ENCODE results near the gene ARL16. TPM values are rescaled to one million over a fixed set of nuclear protein-coding genes. Genes with fewer than 3 reads are reported as not detected.

Gene ARL16
- total and polyA plus RNA-seq, 4 donors, result 7.9 to 24.3 (median 11.3) TPM

- no peak for TF ChIP-seq CTCF (IDR thresholded peaks at IDR 0.05; ENCODE audit: low read depth, low read length, missing input control)
- TF ChIP-seq ZBTB33 (IDR thresholded peaks at IDR 0.05), result no peak
These were observed 46.9 kb downstream of the ARL16 start, which contains the start of the genes NPLOC4 and TSPAN10 (continued) for GRCh38 chr17:81636505-81637288.

- peak overlapping the region; percentile 74 to 90 (median 76) for H3K4me3 ChIP-seq (ENCODE audit: low read depth in 1 of 3, low read length in 3 of 3)
- H3K4me1 ChIP-seq (ENCODE audit: control insufficient read depth in 4 of 4, insufficient read depth in 4 of 4, low read length in 3 of 4), result peaks cover 6 to 31% (median 17%) of the 10 kb centered on the region in 4 donors
- H3K9ac ChIP-seq (ENCODE audit: low read depth in 1 of 2, low read length in 2 of 2), result peak overlapping the region; percentile 73 to 82
- WGBS, result 23% methylated on average over 18 of the region's 18 CpGs
- TF ChIP-seq HNF4A (conservative IDR thresholded peaks at IDR 0.05) (no peak), FOXA2 (IDR thresholded peaks at IDR 0.05) (no peak), CTCF (IDR thresholded peaks at IDR 0.05; ENCODE audit: low read depth, low read length, missing input control) (no peak), RXRA (IDR thresholded peaks at IDR 0.05) (no peak), NR2F2 (IDR thresholded peaks at IDR 0.05) (no peak), SP1 (IDR thresholded peaks at IDR 0.05) (no peak), GABPA (IDR thresholded peaks at IDR 0.05 in 1 of 2, conservative IDR thresholded peaks at IDR 0.05 in 1 of 2) (no peak), ZBTB33 (IDR thresholded peaks at IDR 0.05) (no peak), TAF1 (conservative IDR thresholded peaks at IDR 0.05) (no peak), YY1 (IDR thresholded peaks at IDR 0.05) (no peak), EGR1 (IDR thresholded peaks at IDR 0.05; ENCODE audit: low read depth in 2 of 2) (no peak)
- no peak for DNase-seq (ENCODE audit: low spot score)
- no peaks in the 10 kb centered on the region for H3K27me3 ChIP-seq (ENCODE audit: control insufficient read depth in 4 of 4, insufficient read depth in 4 of 4, low read length in 3 of 4)
- no peaks in the 10 kb centered on the region for H3K36me3 ChIP-seq (ENCODE audit: control insufficient read depth in 4 of 4, insufficient read depth in 3 of 4, low read depth in 1 of 4, low read length in 3 of 4)
- H3K27ac ChIP-seq (ENCODE audit: low read depth in 1 of 2, low read length in 2 of 2), result peak overlapping the region; percentile 64 to 68
- no peaks in the 10 kb centered on the region for H3K9me3 ChIP-seq (ENCODE audit: control insufficient read depth in 4 of 4, low read length in 3 of 4)
These were observed 47.6 kb downstream of the ARL16 start for GRCh38 chr17:81635973-81636504.
